OCI-LY3 (cell line): ENCODE measurements around the gene STUB1.

Experiments used
- H2AFZ ChIP-seq: fragments of 200-600, 300-600 bp; shearing (Covaris generic); 2 replicates; pipeline ENCODE4 v1.6.0; 2014; ENCODE audit warnings: antibody characterized with exemption, low read depth, low read length
- H3K27ac ChIP-seq: fragments of 200-600, 300-600 bp; sonication (generic); 2 replicates; pipeline ENCODE4 v1.5.1; 2014; ENCODE audit warnings: mild to moderate bottlenecking, low read length, moderate library complexity, mixed read lengths
- H3K27me3 ChIP-seq: fragments of 200-600, 300-600 bp; sonication (generic); 2 replicates; pipeline ENCODE4 v1.6.1; 2014; ENCODE audit warnings: low read depth, low read length, mixed read lengths
- H3K36me3 ChIP-seq: fragments of 200-600, 300-600 bp; sonication (generic); replicated peaks from 2 replicates; pipeline ENCODE3; 2014; ENCODE audit warnings: low read depth, low read length, mixed read lengths
- H3K4me1 ChIP-seq: fragments of 300-600, 200-600 bp; sonication (generic); 2 replicates; pipeline ENCODE4 v1.6.1; 2014; ENCODE audit warnings: low read length, mixed read lengths
- H3K4me2 ChIP-seq: fragments of 200-600, 300-600 bp; sonication (generic); 2 replicates; pipeline ENCODE4 v1.6.1; 2014; ENCODE audit warnings: low read length, mixed read lengths
- H3K4me3 ChIP-seq: fragments of 300-600, 200-600 bp; sonication (generic); 2 replicates; pipeline ENCODE4 v1.5.1; 2014; ENCODE audit warnings: antibody characterized with exemption, mild to moderate bottlenecking, low read length, moderate library complexity
- H3K79me2 ChIP-seq: fragments of 300-600, 200-600 bp; shearing (Covaris generic); 2 replicates; pipeline ENCODE4 v1.6.1; 2014; ENCODE audit warnings: mild to moderate bottlenecking, low read length, mixed read lengths
- H3K9ac ChIP-seq: fragments of 300-600, 200-600 bp; shearing (Covaris generic); 2 replicates; pipeline ENCODE4 v1.6.0; 2014; ENCODE audit warnings: mild to moderate bottlenecking, low read length, moderate library complexity
- H3K9me3 ChIP-seq: fragments of 200-600, 300-600 bp; shearing (Covaris generic); 2 replicates; pipeline ENCODE4 v1.6.1; 2014; ENCODE audit warnings: low read length, mixed read lengths; ENCODE audit not compliant: insufficient read depth
- H4K20me1 ChIP-seq: fragments of 200-600, 300-600 bp; sonication (generic); 2 replicates; pipeline ENCODE4 v1.6.1; 2016; ENCODE audit warnings: low read length, mixed read lengths; ENCODE audit not compliant: insufficient read depth
- EZH2phosphoT487 ChIP-seq: fragments of 200-600 bp; shearing (Covaris generic); IDR thresholded peaks from 2 replicates; pipeline ENCODE4 v1.6.1; 2018; ENCODE audit warnings: antibody characterized with exemption, mixed run types, low read depth
- TF ChIP-seq, protein P1 (sequence below): fragments of 200-600, 300-600 bp; sonication (generic); IDR thresholded peaks from 2 replicates; pipeline ENCODE4 v1.5.1; 2014; ENCODE audit warnings: antibody characterized with exemption, low read length, low read depth

The STUB1 gene

DNA sequence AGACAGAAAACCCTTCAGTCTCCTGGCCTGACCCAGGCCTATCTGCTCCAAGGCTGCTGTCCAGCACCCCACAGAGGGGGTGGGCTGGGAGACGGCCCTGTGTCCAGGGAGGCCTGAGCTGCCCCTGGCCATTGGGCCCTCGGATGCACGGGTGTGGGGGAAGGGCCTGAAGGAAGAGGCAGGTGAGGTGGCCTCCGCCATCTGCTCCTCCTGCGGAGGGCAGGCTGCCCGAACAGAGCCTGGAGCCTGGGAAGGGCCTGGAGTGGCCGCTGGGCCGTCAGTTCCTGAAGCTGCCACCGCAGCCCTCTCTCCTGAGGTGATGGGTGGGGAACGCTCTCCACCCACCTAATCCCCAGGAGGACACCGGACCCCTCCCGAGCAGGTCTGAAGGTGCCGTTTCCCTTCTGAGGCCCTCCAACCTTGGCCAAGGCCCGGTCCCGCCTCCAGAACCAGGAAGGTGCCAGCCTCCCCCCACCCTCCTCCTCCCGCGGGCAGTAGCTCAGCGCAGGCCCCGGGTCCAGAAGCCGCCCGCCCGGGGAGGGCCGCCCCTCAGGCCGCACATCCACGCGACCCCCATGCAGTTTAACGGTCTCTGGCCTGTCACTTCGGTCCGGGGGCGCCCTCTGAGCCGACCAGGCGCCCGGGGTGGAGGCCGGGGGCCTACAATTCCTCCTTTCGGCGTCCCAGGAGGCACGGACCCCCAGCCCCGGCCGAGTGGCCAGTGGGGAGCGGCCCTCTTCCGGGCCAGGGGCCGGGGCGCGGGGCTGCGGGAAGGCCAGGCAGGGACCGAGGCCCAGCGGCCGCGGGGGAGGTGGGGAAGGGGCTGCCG lies 24.6 kb downstream of the STUB1 start:
- Histone ChIP-seq H3K4me1 (no peaks in the 10 kb centered on the region), H2AFZ (no peak overlapping the region), H3K4me3 (no peak overlapping the region), H3K9ac (no peak overlapping the region), H3K4me2 (no peak overlapping the region), H3K27ac (no peak overlapping the region), H3K79me2 (no peaks in the 10 kb centered on the region), H4K20me1 (no peaks in the 10 kb centered on the region), H3K27me3 (peaks cover 5% of the 10 kb centered on the region; the same call in 1 of the 2 replicates), H3K9me3 (no peaks in the 10 kb centered on the region), H3K36me3 (no peaks in the 10 kb centered on the region)
- TF ChIP-seq, protein P1, sequence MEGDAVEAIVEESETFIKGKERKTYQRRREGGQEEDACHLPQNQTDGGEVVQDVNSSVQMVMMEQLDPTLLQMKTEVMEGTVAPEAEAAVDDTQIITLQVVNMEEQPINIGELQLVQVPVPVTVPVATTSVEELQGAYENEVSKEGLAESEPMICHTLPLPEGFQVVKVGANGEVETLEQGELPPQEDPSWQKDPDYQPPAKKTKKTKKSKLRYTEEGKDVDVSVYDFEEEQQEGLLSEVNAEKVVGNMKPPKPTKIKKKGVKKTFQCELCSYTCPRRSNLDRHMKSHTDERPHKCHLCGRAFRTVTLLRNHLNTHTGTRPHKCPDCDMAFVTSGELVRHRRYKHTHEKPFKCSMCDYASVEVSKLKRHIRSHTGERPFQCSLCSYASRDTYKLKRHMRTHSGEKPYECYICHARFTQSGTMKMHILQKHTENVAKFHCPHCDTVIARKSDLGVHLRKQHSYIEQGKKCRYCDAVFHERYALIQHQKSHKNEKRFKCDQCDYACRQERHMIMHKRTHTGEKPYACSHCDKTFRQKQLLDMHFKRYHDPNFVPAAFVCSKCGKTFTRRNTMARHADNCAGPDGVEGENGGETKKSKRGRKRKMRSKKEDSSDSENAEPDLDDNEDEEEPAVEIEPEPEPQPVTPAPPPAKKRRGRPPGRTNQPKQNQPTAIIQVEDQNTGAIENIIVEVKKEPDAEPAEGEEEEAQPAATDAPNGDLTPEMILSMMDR = no peak
- no peak for TF ChIP-seq EZH2phosphoT487

DNA sequence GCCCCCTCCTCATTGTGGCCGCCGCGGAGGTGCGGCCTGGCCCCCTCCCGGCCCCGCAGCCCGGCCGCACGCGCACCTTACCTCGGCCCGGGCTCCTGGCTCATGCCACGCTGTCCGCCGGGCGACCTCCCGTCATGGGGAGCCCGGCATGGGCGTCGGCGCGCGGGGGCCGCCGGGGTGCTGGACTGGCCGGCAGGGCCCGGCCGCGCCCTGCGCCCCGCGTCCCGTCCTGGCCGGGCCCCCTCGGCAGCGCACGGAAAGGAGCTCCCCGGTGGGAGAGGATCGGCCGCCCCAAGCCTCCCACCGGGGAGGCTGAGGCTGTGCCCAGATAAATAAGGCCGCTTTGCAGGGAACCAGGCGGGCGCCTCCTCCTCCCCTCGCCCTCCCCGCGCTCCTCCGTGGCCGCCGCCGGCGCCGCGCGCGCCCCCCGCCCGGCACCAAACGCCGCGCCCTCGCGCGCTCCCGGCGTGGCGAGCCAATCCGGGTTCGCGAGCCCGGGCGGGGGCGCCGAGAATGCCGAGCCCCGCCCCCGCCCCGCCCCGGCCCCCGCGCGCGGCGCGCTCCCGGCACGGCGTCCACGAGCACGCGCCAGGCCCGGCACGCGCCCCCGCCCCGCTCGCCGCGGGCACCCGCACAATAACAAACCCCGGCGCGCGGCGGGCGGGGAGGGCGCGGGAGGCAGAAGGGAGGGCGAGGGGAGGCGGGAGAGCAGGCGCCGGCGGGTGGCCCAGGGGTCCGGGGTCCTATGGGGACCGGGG lies 25.4 kb downstream of the STUB1 start, which contains the start of gene FBXL16:
Gene FBXL16, minus strand, starts transcription at position 371 of the 758 bp plus-strand sequence. CDS start 8,396 bp downstream, outside the sequence.
- Histone ChIP-seq H3K9me3 (no peaks in the 10 kb centered on the region), H3K36me3 (no peaks in the 10 kb centered on the region), H3K4me2 (no peak within 1 kb of the TSS), H3K79me2 (no peaks in the 10 kb centered on the region), H4K20me1 (no peaks in the 10 kb centered on the region), H3K4me3 (no peak within 1 kb of the TSS), H2AFZ (no peak within 1 kb of the TSS), H3K27me3 (peaks cover 13% of the 10 kb centered on the region), H3K9ac (no peak within 1 kb of the TSS), H3K4me1 (no peaks in the 10 kb centered on the region), H3K27ac (no peak within 1 kb of the TSS)
- no peak for TF ChIP-seq EZH2phosphoT487
- TF ChIP-seq, protein P1 = no peak

DNA sequence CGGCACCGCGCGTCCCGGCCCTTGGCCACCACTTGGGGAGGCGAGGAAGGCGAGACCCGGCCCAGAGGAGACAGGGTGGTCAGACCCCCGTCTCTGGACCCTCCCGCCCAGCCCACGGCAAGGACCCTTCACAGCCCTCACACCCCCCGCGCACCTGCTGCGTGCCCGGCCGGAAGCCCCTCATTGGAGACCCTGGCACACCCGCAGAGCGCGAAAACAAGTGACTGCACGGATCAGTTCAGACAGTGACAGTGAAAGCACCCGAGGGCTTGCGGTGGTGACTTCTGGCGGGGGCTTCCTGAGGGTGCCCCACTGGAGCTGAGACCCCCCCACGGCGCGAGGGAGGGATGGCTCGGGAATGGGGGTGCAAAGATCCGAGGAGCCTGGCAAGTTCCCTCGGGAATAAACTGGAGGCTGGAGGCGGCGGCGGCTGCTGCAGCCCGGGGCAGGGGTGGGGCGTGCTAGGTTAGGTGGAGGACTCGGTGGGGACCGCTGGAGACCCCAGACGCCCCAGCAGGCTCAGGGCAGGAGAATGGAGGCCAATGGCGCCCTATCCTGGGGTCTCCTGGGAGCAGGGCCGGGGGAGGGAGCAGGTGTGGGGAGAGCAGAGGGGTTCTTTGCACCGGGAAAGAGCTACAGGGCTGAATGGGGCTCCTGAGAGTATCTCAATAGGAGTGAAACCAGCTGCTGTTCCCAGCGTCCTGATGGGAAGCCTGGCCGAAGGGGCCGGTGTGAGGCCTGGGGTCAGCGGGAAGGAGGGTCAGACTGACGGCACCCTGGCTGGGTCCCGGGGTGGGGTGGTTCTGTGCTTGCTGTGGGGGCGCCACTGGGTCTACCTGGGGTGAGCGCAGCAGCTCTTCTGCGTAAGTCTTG lies 26.2 kb downstream of the STUB1 start:
- H3K4me1 ChIP-seq = no peaks in the 10 kb centered on the region; the same call in 1 of the 2 replicates
- no peaks in the 10 kb centered on the region for H3K36me3 ChIP-seq
- no peaks in the 10 kb centered on the region for H4K20me1 ChIP-seq
- H3K27me3 ChIP-seq = peaks cover 18% of the 10 kb centered on the region
- no peak overlapping the region for H2AFZ ChIP-seq
- no peak overlapping the region for H3K4me3 ChIP-seq
- H3K27ac ChIP-seq = no peak overlapping the region
- H3K79me2 ChIP-seq = no peaks in the 10 kb centered on the region
- TF ChIP-seq, protein P1 = no peak
- no peak for TF ChIP-seq EZH2phosphoT487
- no peak overlapping the region for H3K4me2 ChIP-seq
- no peaks in the 10 kb centered on the region for H3K9me3 ChIP-seq
- H3K9ac ChIP-seq = no peak overlapping the region
